ENCODE data around the gene SYPL2.

Gene SYPL2

DNA sequence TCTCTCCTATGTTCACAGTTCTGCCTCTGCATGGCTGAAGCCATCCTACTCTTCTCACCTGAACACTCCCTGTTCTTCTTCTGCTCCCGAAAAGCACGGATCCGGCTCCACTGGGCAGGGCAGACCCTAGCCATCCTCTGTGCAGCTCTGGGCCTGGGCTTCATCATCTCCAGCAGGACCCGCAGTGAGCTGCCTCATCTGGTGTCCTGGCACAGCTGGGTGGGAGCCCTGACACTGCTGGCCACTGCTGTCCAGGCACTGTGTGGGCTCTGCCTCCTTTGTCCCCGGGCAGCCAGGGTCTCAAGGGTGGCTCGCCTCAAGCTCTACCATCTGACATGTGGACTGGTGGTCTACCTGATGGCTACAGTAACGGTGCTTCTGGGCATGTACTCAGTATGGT lies 29.4 kb downstream of the SYPL2 start:
- H3K9me3 ChIP-seq (ENCODE audit: control insufficient read depth, insufficient read depth, low read length), result no peaks in the 10 kb centered on the region
- peaks cover 9% of the 10 kb centered on the region for H3K4me1 ChIP-seq (ENCODE audit: control insufficient read depth, insufficient read depth, low read length)
- no peak overlapping the region for H3K4me3 ChIP-seq (ENCODE audit: low read depth, low read length)
- no peaks in the 10 kb centered on the region for H3K27me3 ChIP-seq (ENCODE audit: control insufficient read depth, insufficient read depth, low read length)
- H3K9ac ChIP-seq (ENCODE audit: low read depth, low read length), result no peak overlapping the region
- no peaks in the 10 kb centered on the region for H3K36me3 ChIP-seq (ENCODE audit: control insufficient read depth, insufficient read depth, low read length)

DNA sequence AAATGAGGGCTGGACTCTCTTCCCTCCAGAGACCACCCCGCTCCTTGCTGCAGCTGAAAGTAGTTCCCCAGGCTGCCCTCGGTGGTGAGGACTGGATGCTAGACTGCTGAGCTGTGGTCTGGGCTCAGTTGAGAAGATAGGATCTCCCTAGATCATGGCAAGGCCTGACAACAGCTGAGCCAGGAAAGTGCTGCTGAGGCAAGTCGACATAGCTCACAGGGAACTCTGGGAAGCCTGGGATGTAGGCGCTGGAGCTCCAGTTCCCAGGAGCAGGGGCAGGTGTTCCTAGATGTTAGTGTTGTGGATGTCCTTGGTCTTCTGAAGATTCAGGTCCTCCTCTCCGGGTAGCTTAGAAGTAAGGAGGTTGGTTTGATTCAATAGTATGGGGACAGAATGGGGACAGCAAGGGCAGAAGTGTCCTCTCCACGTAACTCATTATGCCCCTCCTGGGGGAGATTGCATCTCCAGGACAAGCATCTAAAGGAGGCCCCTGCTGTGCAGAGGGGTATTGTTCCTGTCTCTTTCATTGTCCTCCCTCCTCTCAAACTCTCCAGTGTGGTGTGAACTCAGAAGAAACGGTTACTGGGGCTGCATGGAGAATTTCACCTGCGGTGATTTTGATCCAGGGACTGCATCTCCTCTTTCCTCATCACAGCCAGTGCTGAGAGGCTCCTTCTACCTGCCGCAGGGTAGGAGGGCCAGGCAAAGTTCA lies 31.3 kb downstream of the SYPL2 start:
- no peak overlapping the region for H3K9ac ChIP-seq (ENCODE audit: low read depth, low read length)
- no peaks in the 10 kb centered on the region for H3K27me3 ChIP-seq (ENCODE audit: control insufficient read depth, insufficient read depth, low read length)
- H3K36me3 ChIP-seq (ENCODE audit: control insufficient read depth, insufficient read depth, low read length), result no peaks in the 10 kb centered on the region
- H3K4me3 ChIP-seq (ENCODE audit: low read depth, low read length), result no peak overlapping the region
- H3K9me3 ChIP-seq (ENCODE audit: control insufficient read depth, insufficient read depth, low read length), result no peaks in the 10 kb centered on the region
- H3K4me1 ChIP-seq (ENCODE audit: control insufficient read depth, insufficient read depth, low read length), result peaks cover 9% of the 10 kb centered on the region

DNA sequence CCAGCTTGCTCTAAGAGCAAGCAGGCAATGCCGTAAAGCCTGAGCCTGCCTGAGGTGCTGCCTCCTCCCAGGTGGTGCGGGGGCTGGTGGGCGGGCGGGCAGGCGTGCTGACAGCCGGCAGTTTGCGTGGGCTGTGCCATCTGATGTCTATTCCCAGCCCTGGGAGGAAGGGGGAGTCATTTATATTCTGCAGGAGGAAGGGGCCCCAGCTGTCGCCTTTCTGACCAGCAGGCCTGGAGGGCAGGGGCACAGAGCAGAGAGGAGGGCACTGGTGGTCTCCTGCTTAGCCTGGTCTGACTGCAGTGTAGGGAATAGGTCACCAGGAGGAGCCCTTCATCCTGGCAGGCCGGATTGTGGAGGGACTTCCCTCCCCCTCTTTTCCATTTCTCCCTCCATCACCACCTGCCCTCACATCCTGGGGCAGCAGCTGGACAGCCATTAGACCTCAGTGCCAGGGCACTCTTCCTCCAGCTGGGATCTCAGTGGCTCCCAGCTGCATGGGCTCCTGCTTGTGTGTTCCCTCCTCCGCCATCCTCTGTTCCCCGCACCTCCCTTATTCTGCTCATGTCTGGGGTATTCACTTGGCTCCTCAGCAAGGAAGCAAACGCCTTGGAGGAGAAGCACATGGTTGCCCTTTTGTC lies 31.9 kb downstream of the SYPL2 start:
- Histone ChIP-seq H3K36me3 (ENCODE audit: control insufficient read depth, insufficient read depth, low read length) (no peaks in the 10 kb centered on the region), H3K9me3 (ENCODE audit: control insufficient read depth, insufficient read depth, low read length) (no peaks in the 10 kb centered on the region), H3K4me1 (ENCODE audit: control insufficient read depth, insufficient read depth, low read length) (peaks cover 9% of the 10 kb centered on the region), H3K9ac (ENCODE audit: low read depth, low read length) (no peak overlapping the region), H3K27me3 (ENCODE audit: control insufficient read depth, insufficient read depth, low read length) (no peaks in the 10 kb centered on the region), H3K4me3 (ENCODE audit: low read depth, low read length) (peak overlapping the region; percentile 8)

DNA sequence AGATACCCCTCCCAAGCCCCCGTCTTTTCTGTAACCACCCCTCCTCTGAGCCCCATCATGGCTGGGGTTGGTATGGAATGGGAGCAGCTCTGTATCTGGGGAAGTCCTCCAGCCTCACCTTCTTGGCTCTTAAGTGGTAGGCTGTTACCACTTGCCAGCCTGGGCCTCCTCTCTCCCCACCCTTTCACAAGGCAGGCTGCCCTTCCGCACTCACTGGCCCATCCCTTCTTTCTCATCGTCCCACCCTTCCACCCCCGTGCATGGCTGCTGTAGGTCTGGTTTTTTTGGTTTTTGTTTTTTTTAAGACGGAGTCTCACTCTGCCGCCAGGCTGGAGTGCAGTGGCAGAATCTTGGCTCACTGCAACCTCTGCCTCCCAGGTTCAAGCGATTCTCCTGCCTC lies 32.7 kb downstream of the SYPL2 start:
- Histone ChIP-seq H3K9me3 (ENCODE audit: control insufficient read depth, insufficient read depth, low read length) (no peaks in the 10 kb centered on the region), H3K4me3 (ENCODE audit: low read depth, low read length) (no peak overlapping the region), H3K36me3 (ENCODE audit: control insufficient read depth, insufficient read depth, low read length) (no peaks in the 10 kb centered on the region), H3K4me1 (ENCODE audit: control insufficient read depth, insufficient read depth, low read length) (peaks cover 6% of the 10 kb centered on the region), H3K9ac (ENCODE audit: low read depth, low read length) (no peak overlapping the region), H3K27me3 (ENCODE audit: control insufficient read depth, insufficient read depth, low read length) (no peaks in the 10 kb centered on the region)

DNA sequence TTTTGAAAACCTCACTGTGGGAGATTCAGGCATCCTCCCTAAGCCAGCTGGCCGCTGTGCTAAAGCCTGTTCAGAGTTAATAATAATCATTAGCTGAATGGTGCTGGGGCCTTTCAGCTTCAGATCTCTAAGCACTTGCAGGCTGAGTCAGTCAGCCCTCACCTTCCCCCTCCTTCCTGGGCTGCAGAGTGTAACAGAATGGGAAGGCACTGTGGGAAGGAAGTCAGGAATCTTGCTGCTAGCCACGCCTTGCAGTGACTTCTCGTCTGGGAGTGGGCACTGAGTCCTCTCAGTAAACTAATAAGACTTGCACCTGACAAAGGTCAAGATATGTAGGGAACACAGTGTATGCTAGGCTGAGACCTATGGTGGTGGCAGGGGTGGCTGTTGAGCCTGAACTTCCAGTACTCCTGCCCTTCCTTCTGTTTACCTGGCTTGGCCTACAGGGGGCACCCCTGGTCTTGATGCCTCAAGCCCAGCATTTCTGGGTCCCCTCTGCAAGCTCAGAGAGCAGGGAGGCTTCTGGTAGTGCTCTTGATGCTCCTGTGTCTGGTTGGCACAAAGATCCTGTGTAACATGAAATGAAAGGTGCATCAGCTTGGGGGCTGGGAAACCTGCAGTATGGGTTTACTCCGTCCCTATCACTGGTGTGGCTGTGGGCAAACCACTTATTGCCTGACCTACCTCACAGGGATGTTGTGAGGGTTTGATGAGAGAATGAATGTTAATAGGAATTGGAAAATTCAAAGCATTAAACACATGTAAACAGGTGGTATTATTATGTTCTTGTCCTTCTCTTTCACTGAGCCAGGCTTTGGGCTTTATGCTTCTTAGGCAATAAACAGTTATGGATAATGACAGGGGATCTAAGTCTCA lies 33.6 kb downstream of the SYPL2 start:
- Histone ChIP-seq H3K27me3 (ENCODE audit: control insufficient read depth, insufficient read depth, low read length) (no peaks in the 10 kb centered on the region), H3K4me3 (ENCODE audit: low read depth, low read length) (no peak overlapping the region), H3K36me3 (ENCODE audit: control insufficient read depth, insufficient read depth, low read length) (no peaks in the 10 kb centered on the region), H3K9me3 (ENCODE audit: control insufficient read depth, insufficient read depth, low read length) (no peaks in the 10 kb centered on the region), H3K4me1 (ENCODE audit: control insufficient read depth, insufficient read depth, low read length) (peaks cover 6% of the 10 kb centered on the region), H3K9ac (ENCODE audit: low read depth, low read length) (no peak overlapping the region)

DNA sequence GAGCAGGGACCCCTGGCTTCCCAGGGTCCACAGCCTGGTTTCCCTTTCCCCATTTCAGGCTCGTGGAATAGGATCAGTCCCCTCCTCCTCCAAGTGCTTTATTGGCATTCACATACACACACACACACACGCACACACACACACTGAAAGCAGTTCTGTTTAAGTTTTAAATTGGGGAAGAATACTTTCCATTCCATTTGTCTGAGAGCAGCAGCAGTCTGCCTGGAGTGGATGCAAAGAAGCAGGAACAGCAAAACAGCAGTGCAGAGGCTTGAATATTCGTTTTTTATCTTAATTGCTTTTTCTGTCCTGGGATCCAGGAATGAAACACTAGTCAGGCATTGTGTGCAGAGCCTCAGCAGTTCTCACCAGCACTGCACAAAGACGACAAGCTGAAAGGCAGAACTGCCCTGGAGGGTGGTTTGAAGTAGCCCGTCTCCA lies 34.6 kb downstream of the SYPL2 start:
- Histone ChIP-seq H3K4me3 (ENCODE audit: low read depth, low read length) (no peak overlapping the region), H3K9me3 (ENCODE audit: control insufficient read depth, insufficient read depth, low read length) (no peaks in the 10 kb centered on the region), H3K9ac (ENCODE audit: low read depth, low read length) (no peak overlapping the region), H3K4me1 (ENCODE audit: control insufficient read depth, insufficient read depth, low read length) (peaks cover 6% of the 10 kb centered on the region), H3K27me3 (ENCODE audit: control insufficient read depth, insufficient read depth, low read length) (no peaks in the 10 kb centered on the region), H3K36me3 (ENCODE audit: control insufficient read depth, insufficient read depth, low read length) (no peaks in the 10 kb centered on the region)

DNA sequence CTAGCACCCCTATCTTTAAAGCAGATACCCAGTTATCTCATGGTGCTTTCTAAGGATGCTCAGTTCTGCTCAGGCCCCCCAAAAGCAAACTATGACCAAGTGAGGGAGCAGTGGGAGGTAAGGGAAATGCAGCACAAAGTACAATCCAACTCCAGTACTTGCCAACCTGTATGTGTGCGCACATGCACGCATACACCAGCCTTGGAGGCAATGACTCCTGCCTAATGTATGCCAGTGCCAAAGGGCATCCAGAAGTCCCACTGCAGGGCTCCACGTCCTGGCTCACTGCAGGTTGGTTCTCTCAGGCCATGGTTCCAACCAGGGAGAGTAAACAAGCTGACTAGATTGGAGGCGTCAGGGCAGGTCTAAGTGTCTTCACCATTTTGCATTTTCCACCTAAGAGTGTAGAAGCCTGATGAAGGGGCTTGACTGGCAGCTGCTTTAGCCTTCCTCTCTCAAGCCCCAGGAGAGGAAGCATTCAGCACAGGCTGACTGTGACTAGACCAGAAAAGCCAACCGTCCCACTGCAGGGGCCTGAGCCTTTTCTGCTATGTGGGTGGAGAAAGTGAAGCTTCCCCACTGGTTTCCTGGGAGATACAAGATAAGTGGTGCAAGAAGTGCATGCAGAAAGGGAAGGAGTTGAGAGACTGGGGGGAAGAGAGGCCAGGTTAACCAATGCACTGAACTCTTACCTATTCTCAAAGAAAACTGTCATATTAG lies 35.5 kb downstream of the SYPL2 start:
- no peak overlapping the region for H3K9ac ChIP-seq (ENCODE audit: low read depth, low read length)
- peaks cover 3% of the 10 kb centered on the region for H3K27me3 ChIP-seq (ENCODE audit: control insufficient read depth, insufficient read depth, low read length)
- H3K4me3 ChIP-seq (ENCODE audit: low read depth, low read length), result no peak overlapping the region

DNA sequence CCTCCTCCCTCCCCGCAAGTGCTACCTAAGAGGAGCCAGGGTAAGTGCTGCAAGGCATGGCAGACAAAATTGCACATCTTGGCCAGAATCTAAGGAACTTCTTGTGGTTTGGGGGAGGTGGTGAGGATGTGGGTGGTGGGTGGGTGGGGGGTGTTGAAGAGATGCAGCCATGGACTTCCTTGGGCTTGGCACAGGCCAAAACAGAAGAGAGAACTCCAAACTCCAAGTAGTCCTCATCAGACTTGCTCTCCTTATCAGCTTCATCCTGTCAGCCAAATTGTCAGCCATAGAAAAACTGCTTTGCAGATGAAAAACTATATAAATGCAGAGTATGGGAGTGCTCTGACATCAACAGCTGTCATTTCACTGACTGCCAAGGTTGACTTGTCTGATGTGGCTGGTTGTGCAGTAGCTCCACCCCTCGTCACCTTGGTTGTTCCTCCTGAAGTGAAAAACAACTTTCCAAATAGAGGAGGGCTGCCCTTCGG lies 36.1 kb downstream of the SYPL2 start:
- H3K4me3 ChIP-seq (ENCODE audit: low read depth, low read length), result no peak overlapping the region

More for the DNA sequence above, 35.5 kb downstream of the SYPL2 start:
- Histone ChIP-seq H3K9me3 (ENCODE audit: control insufficient read depth, insufficient read depth, low read length) (no peaks in the 10 kb centered on the region), H3K4me1 (ENCODE audit: control insufficient read depth, insufficient read depth, low read length) (peaks cover 6% of the 10 kb centered on the region), H3K36me3 (ENCODE audit: control insufficient read depth, insufficient read depth, low read length) (no peaks in the 10 kb centered on the region)

DNA sequence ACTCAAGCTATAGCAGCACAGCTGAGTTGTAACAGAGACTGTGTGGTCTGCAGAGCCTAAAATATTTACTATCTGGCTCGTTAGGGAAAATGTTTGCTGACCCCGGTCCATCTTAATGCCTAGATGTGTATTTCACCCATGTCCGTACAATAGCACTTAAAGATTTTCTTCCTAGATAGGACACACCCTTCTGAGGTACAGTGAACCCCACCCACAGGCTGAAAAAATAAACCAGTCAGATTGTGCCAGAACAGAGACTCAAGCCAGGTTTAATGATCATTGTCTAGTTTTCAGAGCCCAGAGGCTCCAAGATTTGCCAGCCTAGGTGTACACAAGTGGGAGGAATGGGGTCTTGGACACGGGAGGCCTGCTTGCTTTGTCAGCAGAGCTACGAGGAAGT lies 37.6 kb downstream of the SYPL2 start:
- Histone ChIP-seq H3K9ac (ENCODE audit: low read depth, low read length) (no peak overlapping the region), H3K9me3 (ENCODE audit: control insufficient read depth, insufficient read depth, low read length) (no peaks in the 10 kb centered on the region), H3K27me3 (ENCODE audit: control insufficient read depth, insufficient read depth, low read length) (peaks cover 20% of the 10 kb centered on the region), H3K4me3 (ENCODE audit: low read depth, low read length) (no peak overlapping the region), H3K36me3 (ENCODE audit: control insufficient read depth, insufficient read depth, low read length) (no peaks in the 10 kb centered on the region), H3K4me1 (ENCODE audit: control insufficient read depth, insufficient read depth, low read length) (no peaks in the 10 kb centered on the region)

More for the DNA sequence above, 36.1 kb downstream of the SYPL2 start:
- Histone ChIP-seq H3K27me3 (ENCODE audit: control insufficient read depth, insufficient read depth, low read length) (peaks cover 4% of the 10 kb centered on the region), H3K9ac (ENCODE audit: low read depth, low read length) (no peak overlapping the region), H3K9me3 (ENCODE audit: control insufficient read depth, insufficient read depth, low read length) (no peaks in the 10 kb centered on the region), H3K4me1 (ENCODE audit: control insufficient read depth, insufficient read depth, low read length) (peaks cover 5% of the 10 kb centered on the region), H3K36me3 (ENCODE audit: control insufficient read depth, insufficient read depth, low read length) (no peaks in the 10 kb centered on the region)

DNA sequence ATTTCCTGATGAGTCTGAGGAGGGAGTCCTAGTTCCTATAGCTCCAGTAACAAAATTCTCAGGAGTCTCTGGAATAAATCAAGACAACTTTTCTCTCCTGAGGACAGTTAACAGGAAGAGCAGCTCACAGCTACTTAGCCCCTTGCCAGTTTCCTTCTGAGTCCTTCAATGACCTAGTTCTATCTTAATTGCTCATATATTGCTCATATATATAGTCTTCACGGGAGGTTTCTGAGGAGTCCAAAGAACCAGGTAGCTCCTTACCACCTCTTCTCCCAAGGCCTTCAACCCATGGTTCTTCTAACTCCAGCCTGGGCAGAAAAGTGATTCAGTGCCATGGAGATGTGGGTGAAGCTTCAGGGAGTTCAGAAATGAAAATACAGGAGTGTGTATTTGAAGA lies 38.6 kb downstream of the SYPL2 start:
- no peaks in the 10 kb centered on the region for H3K4me1 ChIP-seq (ENCODE audit: control insufficient read depth, insufficient read depth, low read length)
- no peaks in the 10 kb centered on the region for H3K36me3 ChIP-seq (ENCODE audit: control insufficient read depth, insufficient read depth, low read length)
- no peak overlapping the region for H3K9ac ChIP-seq (ENCODE audit: low read depth, low read length)
- peaks cover 25% of the 10 kb centered on the region for H3K27me3 ChIP-seq (ENCODE audit: control insufficient read depth, insufficient read depth, low read length)
- H3K4me3 ChIP-seq (ENCODE audit: low read depth, low read length), result no peak overlapping the region
- no peaks in the 10 kb centered on the region for H3K9me3 ChIP-seq (ENCODE audit: control insufficient read depth, insufficient read depth, low read length)

Measured in iPS-15b (cell line).